Measurements from ENCODE around the gene CCDC57.

GRCh38 chr17:82225368-82226029 lies 12.9 kb upstream of the CCDC57 start:
- TF ChIP-seq CTCF (IDR thresholded peaks at IDR 0.05 in 8 of 11, conservative IDR thresholded peaks at IDR 0.05 in 3 of 11): no peak
- TF ChIP-seq POLR2A (IDR thresholded peaks at IDR 0.05): no peak
- peak in 2 of 3 donors; percentile 8 to 59 for TF ChIP-seq POLR2AphosphoS5 (IDR thresholded peaks at IDR 0.05)
